Measurements from ENCODE around the gene CLEC16A.

The CLEC16A gene

DNA sequence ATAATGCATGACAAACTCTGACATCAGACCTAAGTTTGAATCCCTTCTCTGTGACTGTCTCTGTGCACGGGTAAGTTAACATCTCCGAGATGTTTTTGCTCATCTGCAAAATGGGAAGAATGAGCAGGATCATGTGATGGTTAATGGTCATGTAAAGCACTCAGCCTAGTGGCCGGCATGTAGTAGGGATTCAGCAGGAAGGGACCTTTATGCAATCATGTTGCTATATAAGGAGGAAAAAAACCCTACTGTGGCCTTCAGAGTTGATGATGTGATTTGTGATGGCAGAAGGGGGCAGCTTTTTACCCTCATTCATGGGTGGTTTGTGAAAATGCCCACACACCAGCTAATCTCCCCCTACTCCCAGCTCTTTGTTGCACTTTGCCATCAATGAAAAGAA is 24.1 kb downstream of the CLEC16A start:
- no peaks in the 10 kb centered on the region for H3K27me3 ChIP-seq (replicated peaks; ENCODE audit: control insufficient read depth, insufficient read depth, low read length)
- peaks cover 17% of the 10 kb centered on the region for H3K36me3 ChIP-seq (ENCODE audit: control insufficient read depth, insufficient read depth, low read length)
- no peak overlapping the region for H3K4me3 ChIP-seq (replicated peaks; ENCODE audit: low read depth, low read length)
- DNase-seq (ENCODE audit: extremely low read depth, insufficient read length): no peak
- TF ChIP-seq, protein P1, sequence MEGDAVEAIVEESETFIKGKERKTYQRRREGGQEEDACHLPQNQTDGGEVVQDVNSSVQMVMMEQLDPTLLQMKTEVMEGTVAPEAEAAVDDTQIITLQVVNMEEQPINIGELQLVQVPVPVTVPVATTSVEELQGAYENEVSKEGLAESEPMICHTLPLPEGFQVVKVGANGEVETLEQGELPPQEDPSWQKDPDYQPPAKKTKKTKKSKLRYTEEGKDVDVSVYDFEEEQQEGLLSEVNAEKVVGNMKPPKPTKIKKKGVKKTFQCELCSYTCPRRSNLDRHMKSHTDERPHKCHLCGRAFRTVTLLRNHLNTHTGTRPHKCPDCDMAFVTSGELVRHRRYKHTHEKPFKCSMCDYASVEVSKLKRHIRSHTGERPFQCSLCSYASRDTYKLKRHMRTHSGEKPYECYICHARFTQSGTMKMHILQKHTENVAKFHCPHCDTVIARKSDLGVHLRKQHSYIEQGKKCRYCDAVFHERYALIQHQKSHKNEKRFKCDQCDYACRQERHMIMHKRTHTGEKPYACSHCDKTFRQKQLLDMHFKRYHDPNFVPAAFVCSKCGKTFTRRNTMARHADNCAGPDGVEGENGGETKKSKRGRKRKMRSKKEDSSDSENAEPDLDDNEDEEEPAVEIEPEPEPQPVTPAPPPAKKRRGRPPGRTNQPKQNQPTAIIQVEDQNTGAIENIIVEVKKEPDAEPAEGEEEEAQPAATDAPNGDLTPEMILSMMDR (IDR thresholded peaks at IDR 0.05; ENCODE audit: insufficient read depth, low read length, poor library complexity, severe bottlenecking): no peak

DNA sequence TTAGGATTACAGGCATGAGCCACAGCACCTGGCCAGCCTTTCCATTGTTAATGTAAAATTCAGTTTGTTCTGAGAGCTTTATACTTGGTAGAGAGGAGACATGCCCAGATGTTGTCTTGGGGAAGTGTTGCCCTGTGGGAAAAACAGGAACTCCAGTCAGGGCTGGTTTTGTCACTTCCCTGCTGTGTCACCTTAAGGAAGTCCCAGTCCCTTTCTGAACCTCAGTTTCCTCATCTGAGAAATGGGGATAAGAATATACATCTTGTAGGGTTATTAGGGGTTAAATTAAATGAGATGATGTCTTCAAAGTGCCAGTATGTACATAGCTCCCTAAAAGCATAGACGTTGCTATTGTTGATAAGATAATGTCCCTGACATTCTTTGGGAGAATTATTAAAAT is 25.3 kb downstream of the CLEC16A start:
- TF ChIP-seq, protein P1 (IDR thresholded peaks at IDR 0.05; ENCODE audit: insufficient read depth, low read length, poor library complexity, severe bottlenecking): no peak
- H3K36me3 ChIP-seq (ENCODE audit: control insufficient read depth, insufficient read depth, low read length): peaks cover 16% of the 10 kb centered on the region
- H3K27me3 ChIP-seq (replicated peaks; ENCODE audit: control insufficient read depth, insufficient read depth, low read length): no peaks in the 10 kb centered on the region
- H3K4me3 ChIP-seq (replicated peaks; ENCODE audit: low read depth, low read length): no peak overlapping the region
- DNase-seq (ENCODE audit: extremely low read depth, insufficient read length): no peak

DNA sequence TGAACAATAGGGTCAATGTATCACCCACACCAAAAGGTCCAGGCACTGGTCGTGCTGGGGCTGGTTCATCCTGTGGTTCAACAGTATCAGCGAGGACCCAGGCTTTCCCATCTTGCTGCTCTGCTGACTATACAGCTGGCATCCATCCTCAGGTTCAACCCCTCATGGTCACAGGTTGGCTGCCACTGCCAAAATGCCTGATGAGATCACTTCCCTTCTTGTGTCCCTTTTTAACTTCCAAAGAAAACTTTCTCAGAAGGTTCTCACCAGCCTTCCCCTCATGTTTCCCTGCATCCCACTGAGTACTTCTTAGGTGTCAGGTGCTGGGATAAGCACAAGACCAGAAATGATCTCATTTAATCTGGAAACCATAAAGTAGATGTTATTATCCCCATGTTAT is 25.7 kb downstream of the CLEC16A start:
- Histone ChIP-seq H3K36me3 (ENCODE audit: control insufficient read depth, insufficient read depth, low read length) (peaks cover 16% of the 10 kb centered on the region), H3K27me3 (replicated peaks; ENCODE audit: control insufficient read depth, insufficient read depth, low read length) (no peaks in the 10 kb centered on the region), H3K4me3 (replicated peaks; ENCODE audit: low read depth, low read length) (no peak overlapping the region)
- TF ChIP-seq, protein P1 (IDR thresholded peaks at IDR 0.05; ENCODE audit: insufficient read depth, low read length, poor library complexity, severe bottlenecking): no peak
- no peak for DNase-seq (ENCODE audit: extremely low read depth, insufficient read length)

DNA sequence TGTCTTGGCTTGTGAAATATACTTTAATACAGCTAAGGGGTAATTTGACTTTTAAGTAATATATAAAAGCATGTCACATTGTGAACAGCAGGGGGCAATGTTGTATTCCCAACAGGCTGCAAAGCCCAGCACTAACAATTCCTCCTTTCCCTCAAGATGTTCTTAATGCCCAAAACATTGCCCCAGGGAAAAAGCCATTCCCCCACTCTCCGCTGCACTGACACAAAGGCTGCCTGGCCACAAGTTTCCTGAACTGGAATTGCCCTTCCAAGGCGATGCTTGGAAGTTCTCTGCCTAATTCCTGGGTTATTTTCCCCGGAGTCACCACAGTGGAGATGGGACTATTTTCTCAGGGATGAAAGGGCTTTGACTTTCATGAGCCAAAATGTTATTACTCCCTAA is 27.2 kb downstream of the CLEC16A start:
- H3K27me3 ChIP-seq (replicated peaks; ENCODE audit: control insufficient read depth, insufficient read depth, low read length): no peaks in the 10 kb centered on the region
- no peak overlapping the region for H3K4me3 ChIP-seq (replicated peaks; ENCODE audit: low read depth, low read length)
- H3K36me3 ChIP-seq (ENCODE audit: control insufficient read depth, insufficient read depth, low read length): peaks cover 16% of the 10 kb centered on the region
- DNase-seq (ENCODE audit: extremely low read depth, insufficient read length): no peak
- TF ChIP-seq, protein P1 (IDR thresholded peaks at IDR 0.05; ENCODE audit: insufficient read depth, low read length, poor library complexity, severe bottlenecking): peak; percentile 58

DNA sequence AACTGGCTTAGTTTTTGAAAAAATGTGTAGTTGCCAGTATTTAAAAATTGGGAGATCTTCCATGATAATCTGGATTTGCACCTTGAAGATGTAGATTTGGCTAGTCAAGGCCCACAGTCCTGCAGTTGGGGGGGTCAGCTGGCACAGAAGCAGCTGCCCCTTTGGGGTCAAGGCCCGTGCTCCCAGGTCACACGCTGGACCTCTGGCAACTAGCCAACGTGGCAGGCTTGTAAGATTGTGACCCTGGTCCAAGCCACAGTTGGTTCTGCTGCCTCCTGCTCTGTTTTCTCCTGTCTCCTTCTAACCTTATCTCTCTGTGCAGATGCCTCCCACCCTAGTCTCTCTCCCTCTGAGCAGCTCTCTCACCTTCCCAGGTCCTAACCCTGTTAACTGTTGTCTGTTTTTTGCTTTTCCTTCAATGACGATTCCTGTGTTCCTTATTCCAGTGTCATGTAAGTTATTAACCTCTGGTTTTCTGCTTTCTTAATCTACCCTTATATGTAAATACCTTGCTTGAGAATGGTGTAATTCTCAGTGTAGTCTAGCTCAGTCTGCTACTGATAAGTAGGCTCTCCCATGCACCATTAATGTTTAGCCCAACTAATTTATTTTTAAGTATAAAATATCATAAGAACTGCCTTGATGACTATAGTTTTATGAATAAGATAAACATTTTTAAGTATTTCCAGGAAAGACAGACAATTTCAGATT is 27.9 kb downstream of the CLEC16A start:
- TF ChIP-seq, protein P1 (IDR thresholded peaks at IDR 0.05; ENCODE audit: insufficient read depth, low read length, poor library complexity, severe bottlenecking): no peak
- no peaks in the 10 kb centered on the region for H3K27me3 ChIP-seq (replicated peaks; ENCODE audit: control insufficient read depth, insufficient read depth, low read length)
- peaks cover 13% of the 10 kb centered on the region for H3K36me3 ChIP-seq (ENCODE audit: control insufficient read depth, insufficient read depth, low read length)
- H3K4me3 ChIP-seq (replicated peaks; ENCODE audit: low read depth, low read length): no peak overlapping the region
- no peak for DNase-seq (ENCODE audit: extremely low read depth, insufficient read length)

All from GM06990 (cell line).